Measurements from ENCODE around the gene COA1.

- TF ChIP-seq POLR2AphosphoS5 (IDR thresholded peaks at IDR 0.05) (no peak), POLR2A (IDR thresholded peaks at IDR 0.05; ENCODE audit: low read depth) (no peak)
Measured at GRCh38 chr7:43753271-43753810, 24.0 kb upstream of the COA1 start.

All from esophagus muscularis mucosa (tissue), 2 donors.